ENCODE results near the gene TIGD7.

Gene TIGD7

GRCh38 chr16:3283543-3284447 lies 21.4 kb downstream of the TIGD7 start:
- TF ChIP-seq CTCF (IDR thresholded peaks at IDR 0.05; ENCODE audit: extremely low read depth, insufficient read depth, missing control alignments), result no peak
- no peak for DNase-seq (ENCODE audit: low spot score)
- in situ Hi-C loops (cut with MboI; ENCODE audit: low pct_unique_long_range_greater_than_20kb, low sequenced_read_pairs, unreplicated experiment), result no loop called here

DNA sequence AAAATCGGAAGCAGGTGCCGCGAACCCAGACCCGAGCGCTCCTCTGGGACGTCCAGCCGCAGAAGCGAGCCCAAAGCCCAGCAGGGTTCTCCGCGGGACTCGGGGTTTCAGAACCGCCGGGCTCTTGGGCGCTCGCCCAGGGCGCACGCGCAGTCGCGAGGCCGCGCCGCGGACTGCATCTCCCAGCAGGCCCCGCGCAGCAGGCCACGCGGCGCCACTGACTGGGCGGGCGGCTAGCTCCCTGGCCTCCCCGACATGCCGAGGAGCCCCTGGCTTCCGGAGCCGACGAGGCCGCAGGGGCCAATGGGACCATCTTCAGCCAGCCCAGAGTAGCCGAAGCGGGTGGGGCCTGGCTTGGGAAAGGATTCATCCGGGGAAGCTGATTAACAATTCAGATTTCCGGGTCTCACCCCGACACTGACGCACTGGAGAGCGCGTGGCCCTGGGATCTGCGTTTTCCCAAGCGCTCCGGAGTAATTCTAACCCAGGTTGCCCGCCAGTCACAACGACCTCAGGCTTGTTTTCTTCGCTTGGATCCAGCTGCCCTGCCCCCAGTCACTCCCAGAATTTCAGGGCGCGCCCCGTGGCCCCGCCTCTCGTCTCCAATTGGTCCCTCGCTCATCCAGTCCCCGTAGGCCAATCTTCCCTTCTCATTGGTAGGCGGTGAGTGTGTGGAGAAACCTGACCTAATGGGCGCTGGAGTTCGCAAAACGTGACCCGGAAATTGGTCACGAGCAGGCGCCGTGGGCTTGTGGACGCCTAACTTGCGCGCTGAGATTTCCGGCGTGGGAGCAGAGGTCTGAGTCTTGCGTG lies 22.3 kb downstream of the TIGD7 start, which contains the start of gene ZNF263:
TSS of gene ZNF263 (plus strand) at position 762 of the 813 bp plus-strand sequence. CDS start 328 bp downstream, outside the sequence.
- no peak for TF ChIP-seq CTCF (IDR thresholded peaks at IDR 0.05; ENCODE audit: extremely low read depth, insufficient read depth, missing control alignments)
- in situ Hi-C loops (cut with MboI; ENCODE audit: low pct_unique_long_range_greater_than_20kb, low sequenced_read_pairs, unreplicated experiment), result no loop called here
- DNase-seq (ENCODE audit: low spot score), result peak; percentile 98

DNA sequence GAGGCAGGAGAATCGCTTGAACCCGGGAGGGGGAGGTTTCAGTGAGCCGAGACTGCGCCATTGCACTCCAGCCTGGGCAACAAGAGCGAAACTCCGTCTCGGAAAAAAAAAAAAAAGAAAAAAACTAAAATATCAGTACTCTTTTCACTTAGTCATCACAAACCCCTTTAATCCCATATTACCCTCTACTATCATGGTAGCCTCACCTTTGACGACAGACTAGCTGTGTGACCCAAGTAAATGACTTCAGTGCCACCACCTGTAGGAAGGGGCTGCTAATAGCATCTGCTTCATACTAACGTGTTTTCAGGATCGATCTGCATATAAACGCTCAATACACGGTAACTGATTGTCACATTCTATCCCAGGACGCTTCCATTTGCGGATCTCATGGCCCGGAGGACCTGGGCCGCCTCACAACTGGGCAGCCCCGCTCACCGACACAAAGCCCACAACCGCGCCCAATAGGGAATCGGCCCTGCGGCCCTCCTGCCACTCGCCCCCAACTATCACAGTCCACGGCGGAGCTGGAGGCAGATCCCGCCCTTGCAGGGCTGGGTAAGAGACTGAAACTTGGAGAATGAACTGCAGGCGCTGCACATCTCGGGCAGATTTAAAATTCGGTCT lies 23.0 kb downstream of the TIGD7 start:
- no peak for DNase-seq (ENCODE audit: low spot score)
- TF ChIP-seq CTCF (IDR thresholded peaks at IDR 0.05; ENCODE audit: extremely low read depth, insufficient read depth, missing control alignments), result no peak
- in situ Hi-C loops (cut with MboI; ENCODE audit: low pct_unique_long_range_greater_than_20kb, low sequenced_read_pairs, unreplicated experiment), result no loop called here

GRCh38 chr16:3281222-3281820 lies 23.9 kb downstream of the TIGD7 start:
- in situ Hi-C loops (cut with MboI; ENCODE audit: low pct_unique_long_range_greater_than_20kb, low sequenced_read_pairs, unreplicated experiment), result no loop called here
- no peak for TF ChIP-seq CTCF (IDR thresholded peaks at IDR 0.05; ENCODE audit: extremely low read depth, insufficient read depth, missing control alignments)

GRCh38 chr16:3276679-3277078 lies 28.6 kb downstream of the TIGD7 start:
- in situ Hi-C loops (cut with MboI; ENCODE audit: low pct_unique_long_range_greater_than_20kb, low sequenced_read_pairs, unreplicated experiment), result no loop called here
- TF ChIP-seq CTCF (IDR thresholded peaks at IDR 0.05; ENCODE audit: extremely low read depth, insufficient read depth, missing control alignments), result no peak
- no peak for DNase-seq (ENCODE audit: low spot score)

More at GRCh38 chr16:3281222-3281820, 23.9 kb downstream of the TIGD7 start:
- no peak for DNase-seq (ENCODE audit: low spot score)

DNA sequence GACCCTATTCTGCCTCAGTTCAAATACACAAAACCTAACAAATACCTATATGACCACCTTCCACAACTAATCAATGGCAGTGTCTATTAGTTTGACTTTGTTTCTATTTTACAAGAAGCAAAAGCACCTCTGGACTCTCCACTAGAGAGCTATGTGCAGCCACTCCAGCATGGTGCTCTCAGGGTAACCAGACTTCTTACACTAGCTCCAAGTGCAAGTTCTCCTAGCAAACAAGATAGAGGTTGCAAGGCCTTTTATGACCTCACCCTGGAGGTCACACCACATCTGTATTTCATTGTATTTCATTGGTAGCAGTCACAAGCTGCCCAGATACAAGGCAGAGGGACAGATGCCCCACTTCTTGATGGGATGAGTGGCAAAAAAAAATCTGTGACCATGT lies 30.3 kb downstream of the TIGD7 start:
- no peak for DNase-seq (ENCODE audit: low spot score)
- no peak for TF ChIP-seq CTCF (IDR thresholded peaks at IDR 0.05; ENCODE audit: extremely low read depth, insufficient read depth, missing control alignments)
- in situ Hi-C loops (cut with MboI; ENCODE audit: low pct_unique_long_range_greater_than_20kb, low sequenced_read_pairs, unreplicated experiment), result no loop called here
